ENCODE measurements around the gene FAM222A. TPM values are rescaled to one million over a fixed set of nuclear protein-coding genes. Genes with fewer than 3 reads are reported as not detected.

FAM222A gene
- total RNA-seq, 5 donors from 2014 or later (not counting 1 experiment from before 2014, with no cell fraction given), result 0.95 to 4.2 (median 1.6) TPM

- Histone ChIP-seq H3K27me3 (replicated peaks in 1 of 2; ENCODE audit: control insufficient read depth in 2 of 2, extremely low read depth in 1 of 2, insufficient read depth in 2 of 2, low read length in 1 of 2) (peaks cover 4 to 78% of the 10 kb centered on the region in 2 experiments), H3K4me3 (ENCODE audit: control insufficient read depth in 1 of 2, extremely low read depth in 1 of 2, low read length in 1 of 2) (peak overlapping the region; percentile 33 to 55), H3K36me3 (ENCODE audit: control insufficient read depth in 2 of 2, extremely low read depth in 1 of 2, insufficient read depth in 1 of 2, low read length in 1 of 2) (no peaks in the 10 kb centered on the region), H3K27ac (ENCODE audit: low read length) (no peak overlapping the region), H3K9me3 (no peaks in the 10 kb centered on the region), H3K4me1 (ENCODE audit: control insufficient read depth in 1 of 2, extremely low read depth in 1 of 2, insufficient read depth in 2 of 2, low read length in 2 of 2) (peaks cover 0 to 11% of the 10 kb centered on the region in 2 experiments)
- ATAC-seq (replicated peaks in 1 of 4) (peak; percentile 11 to 40 (median 28)), DNase-seq (peak in 34 of 35 experiments; percentile 7 to 73 (median 40))
- peak overlapping the region; percentile 63 to 79 (median 76) for H3K4me3 Mint-ChIP-seq
- peak overlapping the region in 1 of 2 donors; percentile 11 for H3K27ac Mint-ChIP-seq
- H3K9me3 Mint-ChIP-seq, result no peaks in the 10 kb centered on the region
- H3K4me1 Mint-ChIP-seq, result peaks cover 0 to 5% (median 5%) of the 10 kb centered on the region in 3 donors
- ChIA-PET CTCF (interaction anchor here in 1 of 2 donors (0.6 kb wide), 2 partner anchors 32 to 328 kb away, joined by 5 to 9 read pairs; no protein-coding TSS in a partner anchor), POLR2A (interaction anchor here in 1 of 2 donors (0.6 kb wide), 1 partner anchor 111 kb away, joined by 4 read pairs; no protein-coding TSS in a partner anchor)
- 3% methylated on average over 71 of the region's 96 CpGs for WGBS (ENCODE audit: insufficient coverage)
- H3K36me3 Mint-ChIP-seq, result no peaks in the 10 kb centered on the region
- H3K27me3 Mint-ChIP-seq, result peaks cover 32 to 44% of the 10 kb centered on the region in 2 donors
These were observed 702 bp downstream of the FAM222A start for GRCh38 chr12:109714141-109714912.

GRCh38 chr12:109714913-109715244, 1.3 kb downstream of the FAM222A start:
- 0% methylated on average over 1 of the region's 13 CpGs for WGBS (ENCODE audit: insufficient coverage)
- DNase-seq (no peak), ATAC-seq (replicated peaks in 1 of 4) (no peak)
- Histone ChIP-seq H3K27me3 (replicated peaks in 1 of 2; ENCODE audit: control insufficient read depth in 2 of 2, extremely low read depth in 1 of 2, insufficient read depth in 2 of 2, low read length in 1 of 2) (peaks cover 4 to 78% of the 10 kb centered on the region in 2 experiments), H3K9me3 (no peaks in the 10 kb centered on the region), H3K4me1 (ENCODE audit: control insufficient read depth in 1 of 2, extremely low read depth in 1 of 2, insufficient read depth in 2 of 2, low read length in 2 of 2) (peaks cover 0 to 11% of the 10 kb centered on the region in 2 experiments), H3K36me3 (ENCODE audit: control insufficient read depth in 2 of 2, extremely low read depth in 1 of 2, insufficient read depth in 1 of 2, low read length in 1 of 2) (no peaks in the 10 kb centered on the region), H3K4me3 (ENCODE audit: control insufficient read depth in 1 of 2, extremely low read depth in 1 of 2, low read length in 1 of 2) (peak overlapping the region; percentile 33 to 34), H3K27ac (ENCODE audit: low read length) (no peak overlapping the region)
- ChIA-PET CTCF (interaction anchor here in 1 of 2 donors (0.6 kb wide), 2 partner anchors 33 to 328 kb away, joined by 5 to 9 read pairs; no protein-coding TSS in a partner anchor), POLR2A (no interaction called here)
- H3K4me3 Mint-ChIP-seq, result peak overlapping the region; percentile 62 to 64 (median 63)
- H3K27me3 Mint-ChIP-seq, result peaks cover 28 to 43% of the 10 kb centered on the region in 2 donors
- peaks cover 0 to 5% (median 5%) of the 10 kb centered on the region in 3 donors for H3K4me1 Mint-ChIP-seq
- H3K36me3 Mint-ChIP-seq, result no peaks in the 10 kb centered on the region
- H3K27ac Mint-ChIP-seq, result peak overlapping the region in 1 of 2 donors; percentile 22
- H3K9me3 Mint-ChIP-seq, result no peaks in the 10 kb centered on the region

- no peak for ATAC-seq (replicated peaks in 1 of 4)
- Histone ChIP-seq H3K4me3 (ENCODE audit: control insufficient read depth in 1 of 2, extremely low read depth in 1 of 2, low read length in 1 of 2) (no peak overlapping the region), H3K4me1 (ENCODE audit: control insufficient read depth in 1 of 2, extremely low read depth in 1 of 2, insufficient read depth in 2 of 2, low read length in 2 of 2) (peaks cover 0 to 11% of the 10 kb centered on the region in 2 experiments), H3K27me3 (replicated peaks in 1 of 2; ENCODE audit: control insufficient read depth in 2 of 2, extremely low read depth in 1 of 2, insufficient read depth in 2 of 2, low read length in 1 of 2) (peaks cover 4 to 76% of the 10 kb centered on the region in 2 experiments), H3K27ac (ENCODE audit: low read length) (no peak overlapping the region), H3K36me3 (ENCODE audit: control insufficient read depth in 2 of 2, extremely low read depth in 1 of 2, insufficient read depth in 1 of 2, low read length in 1 of 2) (no peaks in the 10 kb centered on the region), H3K9me3 (no peaks in the 10 kb centered on the region)
- peaks cover 24 to 40% of the 10 kb centered on the region in 2 donors for H3K27me3 Mint-ChIP-seq
- peaks cover 0 to 5% (median 5%) of the 10 kb centered on the region in 3 donors for H3K4me1 Mint-ChIP-seq
- 65% methylated on average over 7 of the region's 19 CpGs for WGBS (ENCODE audit: insufficient coverage)
- ChIA-PET CTCF (interaction anchor here in 1 of 2 donors (0.6 kb wide), 1 partner anchor 33 kb away, joined by 9 read pairs; no protein-coding TSS in a partner anchor), POLR2A (no interaction called here)
- peak in 14 of 35 experiments; percentile 5 to 31 (median 10) for DNase-seq
- peak overlapping the region in 1 of 2 donors; percentile 22 for H3K27ac Mint-ChIP-seq
- H3K9me3 Mint-ChIP-seq, result no peaks in the 10 kb centered on the region
- H3K36me3 Mint-ChIP-seq, result no peaks in the 10 kb centered on the region
- H3K4me3 Mint-ChIP-seq, result peak overlapping the region; percentile 62 to 64 (median 63)
These were observed 1.9 kb downstream of the FAM222A start for GRCh38 chr12:109715310-109716091.

GRCh38 chr12:109716092-109716479, 2.5 kb downstream of the FAM222A start:
- peaks cover 0 to 5% (median 5%) of the 10 kb centered on the region in 3 donors for H3K4me1 Mint-ChIP-seq

GRCh38 chr12:109716512-109717389, 3.1 kb downstream of the FAM222A start:
- Histone ChIP-seq H3K27me3 (replicated peaks in 1 of 2; ENCODE audit: control insufficient read depth in 2 of 2, extremely low read depth in 1 of 2, insufficient read depth in 2 of 2, low read length in 1 of 2) (peaks cover 4 to 64% of the 10 kb centered on the region in 2 experiments), H3K27ac (ENCODE audit: low read length) (no peak overlapping the region), H3K36me3 (ENCODE audit: control insufficient read depth in 2 of 2, extremely low read depth in 1 of 2, insufficient read depth in 1 of 2, low read length in 1 of 2) (no peaks in the 10 kb centered on the region), H3K4me3 (ENCODE audit: control insufficient read depth in 1 of 2, extremely low read depth in 1 of 2, low read length in 1 of 2) (no peak overlapping the region), H3K9me3 (no peaks in the 10 kb centered on the region), H3K4me1 (ENCODE audit: control insufficient read depth in 1 of 2, extremely low read depth in 1 of 2, insufficient read depth in 2 of 2, low read length in 2 of 2) (peaks cover 0 to 11% of the 10 kb centered on the region in 2 experiments)
- no peak for ATAC-seq (replicated peaks in 1 of 4)
- CTCF ChIA-PET, result no interaction called here
- 93% methylated on average over 11 of the region's 19 CpGs for WGBS (ENCODE audit: insufficient coverage)
- no peak overlapping the region for H3K4me3 Mint-ChIP-seq
- H3K4me1 Mint-ChIP-seq, result peaks cover 0 to 5% (median 5%) of the 10 kb centered on the region in 3 donors
- H3K9me3 Mint-ChIP-seq, result no peaks in the 10 kb centered on the region
- no peak overlapping the region for H3K27ac Mint-ChIP-seq
- no peaks in the 10 kb centered on the region for H3K36me3 Mint-ChIP-seq
- POLR2A ChIA-PET, result interaction anchor here in 1 of 2 donors (0.5 kb wide), 1 partner anchor 138 kb away, joined by 6 read pairs; no protein-coding TSS in a partner anchor
- peaks cover 15 to 34% of the 10 kb centered on the region in 2 donors for H3K27me3 Mint-ChIP-seq
- no peak for DNase-seq

More at GRCh38 chr12:109716092-109716479, 2.5 kb downstream of the FAM222A start:
- Mint-ChIP-seq H3K27me3 (peaks cover 18 to 36% of the 10 kb centered on the region in 2 donors), H3K9me3 (no peaks in the 10 kb centered on the region), H3K4me3 (peak overlapping the region; percentile 21 to 63 (median 41)), H3K27ac (no peak overlapping the region), H3K36me3 (no peaks in the 10 kb centered on the region)
- H3K4me3 ChIP-seq (ENCODE audit: control insufficient read depth in 1 of 2, extremely low read depth in 1 of 2, low read length in 1 of 2), result no peak overlapping the region
- peaks cover 0 to 11% of the 10 kb centered on the region in 2 experiments for H3K4me1 ChIP-seq (ENCODE audit: control insufficient read depth in 1 of 2, extremely low read depth in 1 of 2, insufficient read depth in 2 of 2, low read length in 2 of 2)
- POLR2A ChIA-PET, result interaction anchor here in 1 of 2 donors (0.5 kb wide), 1 partner anchor 138 kb away, joined by 6 read pairs; no protein-coding TSS in a partner anchor
- no peaks in the 10 kb centered on the region for H3K36me3 ChIP-seq (ENCODE audit: control insufficient read depth in 2 of 2, extremely low read depth in 1 of 2, insufficient read depth in 1 of 2, low read length in 1 of 2)
- no peak for ATAC-seq (replicated peaks in 1 of 4)
- peaks cover 4 to 70% of the 10 kb centered on the region in 2 experiments for H3K27me3 ChIP-seq (replicated peaks in 1 of 2; ENCODE audit: control insufficient read depth in 2 of 2, extremely low read depth in 1 of 2, insufficient read depth in 2 of 2, low read length in 1 of 2)
- H3K27ac ChIP-seq (ENCODE audit: low read length), result no peak overlapping the region
- DNase-seq, result no peak
- H3K9me3 ChIP-seq, result no peaks in the 10 kb centered on the region
- CTCF ChIA-PET, result no interaction called here
- 100% methylated on average over 2 of the region's 9 CpGs for whole genome bisulfite sequencing (ENCODE audit: insufficient coverage)
